ENCODE measurements around the gene EPHB1. TPM values are rescaled to one million over a fixed set of nuclear protein-coding genes. Genes with fewer than 3 reads are reported as not detected.

Gene EPHB1
- total RNA-seq, 1 experiment from 2014 or later: 2.8 TPM

DNA sequence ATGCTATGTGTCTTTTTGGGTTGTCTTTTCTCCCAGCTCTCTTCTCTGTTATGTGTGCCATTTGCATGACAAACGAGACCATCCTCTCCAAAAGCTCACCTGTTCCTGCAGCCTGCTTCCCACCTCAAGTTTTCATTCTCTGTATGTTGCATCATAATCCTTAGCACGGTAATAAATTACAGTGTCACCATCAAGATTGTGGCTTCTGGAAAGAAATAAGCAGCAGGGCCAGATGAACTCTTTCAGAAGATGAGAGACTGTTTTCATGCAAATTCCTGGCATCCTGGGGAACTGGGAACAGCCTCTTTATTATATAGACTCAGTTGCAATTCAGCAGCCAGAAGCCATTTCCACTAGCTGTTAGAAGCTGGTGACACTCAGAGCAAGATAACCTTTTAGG lies 436.7 kb downstream of the EPHB1 start:
- peaks cover 29 to 37% of the 10 kb centered on the region in 2 experiments for H3K9me3 Mint-ChIP-seq
- Histone ChIP-seq H3K9me3 (ENCODE audit: control insufficient read depth, low read depth, low read length) (peaks cover 9% of the 10 kb centered on the region), H3K14ac (ENCODE audit: insufficient read depth, low read length) (no peak overlapping the region), H3K23me2 (ENCODE audit: insufficient read length, low read depth, low read length, poor library complexity, severe bottlenecking) (no peaks in the 10 kb centered on the region), H3K79me2 (ENCODE audit: insufficient read depth, low read length) (no peaks in the 10 kb centered on the region), H2BK5ac (ENCODE audit: insufficient read length, low read length) (no peak overlapping the region), H4K5ac (ENCODE audit: insufficient read length, low read depth, low read length) (no peak overlapping the region), H3K4me1 (ENCODE audit: insufficient read depth, low read length) (peaks cover 3% of the 10 kb centered on the region), H2BK12ac (ENCODE audit: insufficient read length, low read depth, low read length) (no peak overlapping the region), H3K56ac (ENCODE audit: insufficient read length, low read depth, low read length) (no peak overlapping the region), H3K27ac (ENCODE audit: insufficient read length, low read depth, low read length) (peak overlapping the region; percentile 73), H4K8ac (replicated peaks; ENCODE audit: insufficient read length, low read depth, low read length) (no peak overlapping the region), H3K9ac (ENCODE audit: extremely low read depth, insufficient read length, low read length) (no peak overlapping the region), H3K18ac (ENCODE audit: insufficient read length, low read depth, low read length) (no peak overlapping the region), H3K27me3 (ENCODE audit: insufficient read depth, low read length) (no peaks in the 10 kb centered on the region), H2BK120ac (ENCODE audit: low read depth, low read length, poor library complexity, severe bottlenecking) (no peak overlapping the region), H4K20me1 (ENCODE audit: control insufficient read depth, insufficient read depth, insufficient read length) (no peaks in the 10 kb centered on the region), H2AFZ (ENCODE audit: low read length) (no peak overlapping the region), H3T11ph (ENCODE audit: low read length) (no peak overlapping the region), H3K4ac (ENCODE audit: low read depth, low read length) (no peak overlapping the region), H3K23ac (ENCODE audit: insufficient read length, low read depth, low read length) (no peak overlapping the region), H3K4me2 (ENCODE audit: insufficient read depth, insufficient read length, low read length) (no peak overlapping the region), H2BK20ac (ENCODE audit: low read depth, low read length, poor library complexity, severe bottlenecking) (no peak overlapping the region), H4K91ac (ENCODE audit: insufficient read length, low read depth, low read length) (peak overlapping the region; percentile 21), H3K79me1 (ENCODE audit: insufficient read depth, low read depth, low read length, poor library complexity, severe bottlenecking) (no peaks in the 10 kb centered on the region), H2AK5ac (ENCODE audit: insufficient read length, low read length) (no peak overlapping the region), H2BK15ac (ENCODE audit: low read depth, low read length) (no peak overlapping the region)
- DNase-seq: peak; percentile 68
- WGBS (ENCODE audit: extremely low coverage, insufficient read length, low lambda C conversion rate): no CpG with 5 or more reads among the region's 2 CpGs
- H3K36me3 Mint-ChIP-seq (ENCODE audit: insufficient read depth in 1 of 3, low read depth in 3 of 3): peaks cover 19 to 35% (median 28%) of the 10 kb centered on the region in 3 experiments
- H3K27ac Mint-ChIP-seq: peak overlapping the region; percentile 1 to 94 (median 94); a peak in 6 of 7 replicates
- peak overlapping the region in 1 of 2 experiments; percentile 15; a peak in 2 of 5 replicates for H3K4me3 Mint-ChIP-seq
- peaks cover 35 to 37% of the 10 kb centered on the region in 2 experiments for H3K4me1 Mint-ChIP-seq
- TF ChIP-seq CTCF (conservative IDR thresholded peaks at IDR 0.05): no peak
- H3K27me3 Mint-ChIP-seq (ENCODE audit: low read depth): peaks cover 2% of the 10 kb centered on the region

Data from H9 (cell line).